MV-4-11 (cell line): ENCODE data around the gene CANT1.
"Not testable (repeated sequence)": the region's sequence is repeated elsewhere in the genome, so short reads cannot be mapped to it uniquely, and the experiment has no call there.

Source experiments
- DNase-seq: peaks from one replicate; lab custom pipeline; 2025; lab: John Stamatoyannopoulos, UW

CANT1 gene

GRCh38 chr17:78959803-78960202, 49.8 kb downstream of the CANT1 start:
- no peak for DNase-seq

GRCh38 chr17:78958641-78959127, 50.9 kb downstream of the CANT1 start:
- no peak for DNase-seq

- DNase-seq, result no peak
Measured at GRCh38 chr17:78957128-78957527, 52.4 kb downstream of the CANT1 start.

GRCh38 chr17:78956254-78956653, 53.3 kb downstream of the CANT1 start:
- no peak for DNase-seq

- DNase-seq, result no peak
Measured at GRCh38 chr17:78954684-78955083, 54.9 kb downstream of the CANT1 start.

- no peak for DNase-seq
Measured at GRCh38 chr17:78953356-78954350, 55.9 kb downstream of the CANT1 start.

GRCh38 chr17:78952706-78953105, 56.9 kb downstream of the CANT1 start:
- no peak for DNase-seq

- no peak for DNase-seq
Measured at GRCh38 chr17:78951967-78952551, 57.5 kb downstream of the CANT1 start.

- no peak for DNase-seq
Measured at GRCh38 chr17:78950870-78951269, 58.7 kb downstream of the CANT1 start.

GRCh38 chr17:78947235-78948149, 62.1 kb downstream of the CANT1 start:
- DNase-seq, result no peak

- no peak for DNase-seq
Measured at GRCh38 chr17:78946631-78947030, 62.9 kb downstream of the CANT1 start.

GRCh38 chr17:78946131-78946530, 63.4 kb downstream of the CANT1 start:
- DNase-seq, result no peak

GRCh38 chr17:78945455-78945854, 64.1 kb downstream of the CANT1 start:
- DNase-seq, result not testable (repeated sequence)

GRCh38 chr17:78944956-78945355, 64.6 kb downstream of the CANT1 start:
- DNase-seq, result no peak

- DNase-seq, result no peak
Measured at GRCh38 chr17:78944026-78944425, 65.5 kb downstream of the CANT1 start.
